Fibroblast of skin of left quadriceps (primary cell): Measurements from ENCODE around the gene KRTAP10-3.
A peak's percentile ranks its signal among the peaks of the same experiment; 100 is the strongest.

ENCODE experiments used
- DNase-seq, 2 experiments: peaks; one replicate each; pipeline ENCODE4 v3.0.0-alpha.2; 2013; ENCODE audit warnings: low read depth in 2 of 2

KRTAP10-3 gene

DNA sequence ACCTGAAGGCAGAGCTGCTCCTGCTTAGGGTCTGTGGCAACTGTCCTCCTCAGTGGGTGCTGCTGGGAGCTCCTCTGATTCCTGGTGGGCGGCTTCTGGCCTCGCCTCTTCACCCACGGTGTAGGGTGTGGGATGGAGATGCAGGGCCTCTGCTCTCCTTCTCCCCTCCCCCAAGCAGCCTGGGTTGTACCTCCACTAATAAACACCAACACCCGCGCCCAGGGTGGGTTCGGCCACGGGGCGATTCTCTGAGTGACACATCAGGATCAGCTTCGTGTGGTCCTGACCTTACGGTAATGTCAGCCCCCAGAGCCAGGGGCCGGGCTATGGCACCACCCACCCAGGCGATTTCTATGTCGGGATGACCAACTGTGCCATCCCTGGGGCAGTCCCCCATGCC, 42.3 kb downstream of the KRTAP10-3 start:
- DNase-seq = no peak

GRCh38 chr21:44515359-44516165, 43.0 kb downstream of the KRTAP10-3 start:
- DNase-seq = no peak

- DNase-seq = no peak
These were observed 43.7 kb downstream of the KRTAP10-3 start for GRCh38 chr21:44514746-44515358.

- DNase-seq = no peak
These were observed 44.4 kb downstream of the KRTAP10-3 start for GRCh38 chr21:44514218-44514520.

GRCh38 chr21:44513389-44514217, 45.0 kb downstream of the KRTAP10-3 start:
- DNase-seq = no peak

DNA sequence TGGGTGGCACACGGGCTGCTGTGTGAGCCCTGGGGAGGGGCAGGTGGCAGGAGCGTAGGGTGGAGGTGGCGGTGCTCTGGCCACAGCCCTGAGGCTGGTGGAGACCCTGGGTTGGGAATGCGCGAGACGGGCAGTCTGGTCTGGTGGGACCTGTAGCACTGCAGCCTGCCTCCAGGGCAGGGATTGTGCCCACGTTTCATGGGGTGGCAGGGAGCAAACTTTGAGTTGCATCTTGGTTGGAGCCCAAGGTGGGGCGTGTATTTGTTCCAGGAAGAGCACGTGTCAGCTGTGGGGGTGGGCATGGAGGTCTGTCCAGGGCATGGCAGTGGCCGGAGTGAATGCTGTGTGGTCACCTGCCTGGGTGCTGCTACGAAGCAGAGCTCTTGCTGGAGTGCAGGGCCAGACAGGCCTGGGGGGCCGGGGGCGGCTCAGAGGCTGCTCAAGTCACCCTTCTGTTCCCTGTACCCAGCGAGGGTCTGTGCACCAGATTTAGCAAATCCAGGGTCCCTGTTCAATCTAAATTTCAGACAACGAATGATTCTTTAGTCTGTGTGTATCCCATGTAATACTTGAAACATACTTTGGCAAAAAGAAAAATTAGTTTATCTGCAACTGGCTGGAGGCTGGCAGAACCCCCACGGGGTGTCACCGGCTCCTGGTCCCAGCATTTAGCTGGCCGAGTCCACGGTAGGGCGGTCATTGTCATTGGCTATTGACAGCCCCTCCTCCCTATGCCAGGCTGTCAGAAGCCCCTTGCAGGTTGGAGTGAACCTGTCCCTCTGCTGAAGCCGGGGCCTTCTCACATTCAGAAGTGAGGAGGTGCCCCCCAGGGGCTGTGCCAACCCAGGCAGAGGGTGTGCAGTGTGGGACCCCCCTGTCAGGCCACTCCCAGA, 45.9 kb downstream of the KRTAP10-3 start:
- DNase-seq = no peak

- no peak for DNase-seq
These were observed 46.7 kb downstream of the KRTAP10-3 start for GRCh38 chr21:44511938-44512275.

GRCh38 chr21:44511219-44511937, 47.2 kb downstream of the KRTAP10-3 start:
- DNase-seq = no peak

- peak in 1 of 2 experiments; percentile 3 for DNase-seq
These were observed 47.9 kb downstream of the KRTAP10-3 start for GRCh38 chr21:44510508-44511218.

DNA sequence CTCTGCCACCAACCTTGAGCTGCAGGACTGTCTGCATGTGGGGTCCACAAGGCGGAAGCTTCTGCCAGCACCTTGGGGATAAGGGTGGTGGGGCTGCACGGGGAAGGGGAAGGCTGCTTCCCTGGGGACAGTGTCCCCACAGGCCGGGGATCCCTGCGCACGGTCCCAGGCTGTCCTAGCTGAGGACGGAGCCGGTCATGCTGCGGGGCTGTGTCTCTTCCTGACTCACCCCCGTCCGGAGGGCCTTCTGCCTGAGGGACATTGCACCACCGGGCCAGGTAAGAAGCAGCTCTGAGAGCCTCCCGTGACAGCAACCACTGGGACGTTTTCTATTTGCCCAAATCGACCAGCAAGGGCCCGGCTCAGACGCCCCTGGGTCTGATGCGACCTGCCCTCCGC, 48.5 kb downstream of the KRTAP10-3 start:
- no peak for DNase-seq

DNA sequence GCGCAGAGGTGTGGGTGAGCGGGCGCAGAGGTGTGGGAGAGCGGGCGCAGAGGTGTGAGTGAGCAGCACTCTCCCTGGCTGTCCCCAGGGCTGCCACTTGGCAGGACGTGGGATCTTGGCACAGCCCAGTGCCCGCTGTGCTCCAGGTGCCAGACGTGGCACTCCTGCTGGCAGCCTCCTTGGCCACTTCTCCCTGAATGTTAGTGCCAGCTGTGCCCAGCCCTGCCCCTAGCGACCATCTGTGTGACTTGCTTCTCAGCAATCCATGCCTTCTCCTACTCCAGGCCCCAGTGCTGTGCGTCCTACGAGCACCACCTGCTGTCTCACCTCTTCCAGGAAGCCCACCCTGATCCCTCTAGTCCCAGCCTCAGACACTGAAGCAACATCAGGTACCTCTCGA, 49.1 kb downstream of the KRTAP10-3 start:
- DNase-seq = no peak

DNA sequence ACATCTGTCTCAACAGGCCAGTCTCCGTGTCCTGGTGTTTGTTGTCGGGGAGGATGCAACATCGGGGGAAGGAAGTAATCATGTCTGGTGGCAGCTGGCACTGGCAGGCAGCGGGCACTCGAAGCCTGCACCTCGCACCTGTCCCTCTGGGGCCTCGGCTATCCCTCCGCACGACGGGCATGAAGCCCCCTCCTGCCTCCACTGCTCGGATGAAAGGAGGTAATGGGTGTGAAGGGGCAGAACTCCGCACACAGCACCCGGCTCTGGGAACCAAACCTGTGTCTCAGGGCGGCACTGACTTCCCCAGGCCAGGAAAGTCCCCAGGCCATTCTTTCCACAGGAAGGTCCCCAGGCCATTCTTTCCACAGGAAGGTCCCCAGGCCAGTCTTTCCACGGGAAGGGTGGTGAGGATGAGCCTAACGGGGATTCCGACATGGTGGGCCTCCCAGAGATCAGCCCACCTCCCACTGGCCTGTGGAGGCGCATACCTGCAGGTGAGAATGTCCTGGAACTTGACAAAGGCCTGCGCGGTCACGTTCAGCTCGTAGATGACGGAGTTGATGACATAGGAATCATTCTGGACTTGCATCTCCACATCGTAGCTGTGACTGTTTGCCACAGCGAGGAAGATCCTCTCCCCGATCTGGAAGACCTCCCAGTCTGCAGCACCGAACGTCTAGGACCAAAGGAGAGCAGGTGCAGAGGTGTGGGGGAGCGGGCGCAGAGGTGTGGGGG, 49.7 kb downstream of the KRTAP10-3 start:
- DNase-seq = no peak

- no peak for DNase-seq
These were observed 50.2 kb downstream of the KRTAP10-3 start for GRCh38 chr21:44508426-44508710.
